Small intestine (tissue), 7 donors: Measurements from ENCODE around the gene OGFOD1. TPM values are rescaled to one million over a fixed set of nuclear protein-coding genes. Genes with fewer than 3 reads are reported as not detected.

Source experiments
- DNase-seq, 2 donors: peaks; one replicate each; pipeline versions ENCODE4 v3.0.0 to v3.0.0-alpha.2; 2013
- FAIRE-seq: peaks from 2 replicates; lab custom pipeline; 2012; peaks lifted over from hg19 to GRCh38; lab: Jason Lieb, UNC
- H3K27ac ChIP-seq, 3 donors: one replicate each; pipeline ENCODE4 v1.5.1; 2013; ENCODE audit warnings: low read length in 2 of 3, mild to moderate bottlenecking in 2 of 3, control low read depth in 1 of 3, inconsistent platforms in 1 of 3, low read depth in 1 of 3, moderate library complexity in 1 of 3
- H3K27me3 ChIP-seq, 3 donors: one replicate each; pipeline ENCODE4 v1.6.1; 2013; ENCODE audit warnings: low read length in 3 of 3, inconsistent platforms in 1 of 3; ENCODE audit not compliant: control insufficient read depth in 3 of 3, insufficient read depth in 3 of 3
- H3K36me3 ChIP-seq, 3 donors: one replicate each; pipeline ENCODE4 v1.6.1; 2013; ENCODE audit warnings: low read length in 3 of 3, inconsistent platforms in 1 of 3, low read depth in 1 of 3, mild to moderate bottlenecking in 1 of 3, moderate library complexity in 1 of 3; ENCODE audit not compliant: control insufficient read depth in 3 of 3, insufficient read depth in 2 of 3
- H3K4me1 ChIP-seq, 3 donors: one replicate each; pipeline ENCODE4 v1.6.1; 2013; ENCODE audit warnings: low read length in 2 of 3, inconsistent platforms in 1 of 3, low read depth in 1 of 3, mild to moderate bottlenecking in 1 of 3, moderate library complexity in 1 of 3; ENCODE audit not compliant: control insufficient read depth in 3 of 3, insufficient read depth in 2 of 3
- H3K4me3 ChIP-seq, 3 donors: one replicate each; pipeline ENCODE4 v1.5.1; 2013; ENCODE audit warnings: low read length in 3 of 3, control low read depth in 1 of 3, inconsistent platforms in 1 of 3, low read depth in 1 of 3, mild to moderate bottlenecking in 1 of 3, moderate library complexity in 1 of 3
- H3K9me3 ChIP-seq, 2 donors: one replicate each; pipeline ENCODE4 v1.6.1; 2013; ENCODE audit warnings: low read depth in 1 of 2, low read length in 1 of 2; ENCODE audit not compliant: control insufficient read depth in 2 of 2, insufficient read depth in 1 of 2
- WGBS, 3 donors: extraction: QIAGEN DNeasy Blood & Tissue Kit; methylation state at CpG; one replicate each; pipeline ENCODE4 v1.1.7; 2013; 5-methylcytosine and 5-hydroxymethylcytosine counted together
- polyA plus RNA-seq, 4 donors: library from polyadenylated mRNA; stranded (reverse) in 3 of 4; unstranded in 1 of 4; fragments of 200-250 nt in 3 of 4; fragments of 120-200 nt in 1 of 4; gene quantifications; one replicate each; pipeline versions ENCODE4 v1.2.1 to v1.2.3, GENCODE V29; 2013
- donor health status: healthy with polysubstance abuse.
- donor health status: control.
- donor health status: control.
- donor health status: Bipolar disorder and iron deficiency.
- donor health status: healthy.

Gene OGFOD1
- polyA plus RNA-seq, 4 donors: 5.9 to 30.2 (median 12.0) TPM

- no peaks in the 10 kb centered on the region for H3K9me3 ChIP-seq
- H3K27ac ChIP-seq: no peak overlapping the region
- H3K36me3 ChIP-seq: peaks cover 0 to 3% (median 3%) of the 10 kb centered on the region in 3 donors
- no peaks in the 10 kb centered on the region for H3K4me1 ChIP-seq
- FAIRE-seq (no peak), DNase-seq (no peak)
- WGBS, 3 donors: 91 to 97% (median 96%) methylated on average over 4 of the region's 4 CpGs
- H3K27me3 ChIP-seq: no peaks in the 10 kb centered on the region
- H3K4me3 ChIP-seq: no peak overlapping the region
Observed at GRCh38 chr16:56491657-56492261, 40.4 kb downstream of the OGFOD1 start.

- H3K4me3 ChIP-seq: no peak overlapping the region
- no peak for DNase-seq
- H3K27ac ChIP-seq: no peak overlapping the region
- no peak for FAIRE-seq
- H3K27me3 ChIP-seq: no peaks in the 10 kb centered on the region
- H3K36me3 ChIP-seq: peaks cover 0 to 5% (median 3%) of the 10 kb centered on the region in 3 donors
- WGBS, 3 donors: 92 to 93% (median 92%) methylated on average over 2 of the region's 2 CpGs
- no peaks in the 10 kb centered on the region for H3K4me1 ChIP-seq
- H3K9me3 ChIP-seq: no peaks in the 10 kb centered on the region
Observed at GRCh38 chr16:56493126-56493525, 41.8 kb downstream of the OGFOD1 start.

- FAIRE-seq (no peak), DNase-seq (no peak)
- WGBS, 3 donors: 91 to 98% (median 93%) methylated on average over 1 of the region's 1 CpG
Observed at GRCh38 chr16:56493815-56494214, 42.5 kb downstream of the OGFOD1 start.

GRCh38 chr16:56505181-56505580 lies 53.8 kb downstream of the OGFOD1 start:
- Histone ChIP-seq H3K9me3 (no peaks in the 10 kb centered on the region), H3K27me3 (no peaks in the 10 kb centered on the region), H3K27ac (no peak overlapping the region), H3K4me3 (no peak overlapping the region), H3K4me1 (no peaks in the 10 kb centered on the region), H3K36me3 (peaks cover 4 to 23% (median 16%) of the 10 kb centered on the region in 3 donors)
- 95 to 100% (median 99%) methylated on average over 3 of the region's 3 CpGs for WGBS, 3 donors
- FAIRE-seq: no peak
- DNase-seq: no peak

More at GRCh38 chr16:56493815-56494214, 42.5 kb downstream of the OGFOD1 start:
- Histone ChIP-seq H3K4me3 (no peak overlapping the region), H3K27ac (no peak overlapping the region), H3K27me3 (no peaks in the 10 kb centered on the region), H3K36me3 (peaks cover 0 to 5% (median 3%) of the 10 kb centered on the region in 3 donors), H3K4me1 (no peaks in the 10 kb centered on the region), H3K9me3 (no peaks in the 10 kb centered on the region)

- Histone ChIP-seq H3K4me3 (no peak overlapping the region), H3K4me1 (no peaks in the 10 kb centered on the region), H3K9me3 (no peaks in the 10 kb centered on the region), H3K27me3 (no peaks in the 10 kb centered on the region), H3K36me3 (peaks cover 3 to 16% (median 14%) of the 10 kb centered on the region in 3 donors), H3K27ac (no peak overlapping the region)
- FAIRE-seq (no peak), DNase-seq (no peak)
Observed at GRCh38 chr16:56506941-56507340, 55.6 kb downstream of the OGFOD1 start.

- H3K4me1 ChIP-seq: no peaks in the 10 kb centered on the region
- DNase-seq: no peak
- 48 to 74% (median 63%) methylated on average over 2 of the region's 2 CpGs for WGBS, 3 donors
- H3K27me3 ChIP-seq: no peaks in the 10 kb centered on the region
- H3K36me3 ChIP-seq: peaks cover 0 to 11% (median 10%) of the 10 kb centered on the region in 3 donors
- no peaks in the 10 kb centered on the region for H3K9me3 ChIP-seq
- no peak overlapping the region for H3K27ac ChIP-seq
- FAIRE-seq: no peak
- no peak overlapping the region for H3K4me3 ChIP-seq
Observed at GRCh38 chr16:56510544-56510943, 59.2 kb downstream of the OGFOD1 start.

GRCh38 chr16:56512025-56512424 lies 60.7 kb downstream of the OGFOD1 start:
- H3K27me3 ChIP-seq: no peaks in the 10 kb centered on the region
- WGBS, 3 donors: 92 to 100% (median 97%) methylated on average over 1 of the region's 1 CpG
- no peak overlapping the region for H3K4me3 ChIP-seq
- no peaks in the 10 kb centered on the region for H3K9me3 ChIP-seq
- DNase-seq (no peak), FAIRE-seq (no peak)
- H3K4me1 ChIP-seq: no peaks in the 10 kb centered on the region
- H3K36me3 ChIP-seq: peaks cover 0 to 11% (median 8%) of the 10 kb centered on the region in 3 donors
- no peak overlapping the region for H3K27ac ChIP-seq

- no peaks in the 10 kb centered on the region for H3K4me1 ChIP-seq
- FAIRE-seq: no peak
- no peaks in the 10 kb centered on the region for H3K27me3 ChIP-seq
- H3K9me3 ChIP-seq: no peaks in the 10 kb centered on the region
- H3K36me3 ChIP-seq: peaks cover 0 to 11% (median 8%) of the 10 kb centered on the region in 3 donors
- no peak overlapping the region for H3K4me3 ChIP-seq
- no peak for DNase-seq
- 91 to 99% (median 94%) methylated on average over 2 of the region's 2 CpGs for WGBS, 3 donors
- H3K27ac ChIP-seq: no peak overlapping the region
Observed at GRCh38 chr16:56513091-56513490, 61.7 kb downstream of the OGFOD1 start.

- Histone ChIP-seq H3K27ac (no peak overlapping the region), H3K9me3 (no peaks in the 10 kb centered on the region), H3K4me1 (peaks cover 0 to 3% (median 0%) of the 10 kb centered on the region in 3 donors), H3K4me3 (no peak overlapping the region), H3K36me3 (peaks cover 0 to 6% (median 4%) of the 10 kb centered on the region in 3 donors), H3K27me3 (no peaks in the 10 kb centered on the region)
- DNase-seq (peak; percentile 73 to 79), FAIRE-seq (no peak)
- WGBS, 3 donors: 15 to 46% (median 19%) methylated on average over 3 of the region's 3 CpGs
Observed at GRCh38 chr16:56513972-56514371, 62.6 kb downstream of the OGFOD1 start.
